B cell (primary cell): ENCODE data around the gene CHTF18.

Source experiments
- CTCF ChIP-seq: fragments of 200-600 bp; IDR thresholded peaks from one replicate; pipeline ENCODE4 v1.8.0; 2022; ENCODE audit warnings: antibody characterized with exemption, mild to moderate bottlenecking
- EZH2 ChIP-seq: IDR thresholded peaks from 2 replicates; pipeline ENCODE4 v1.6.1; 2012; ENCODE audit warnings: borderline replicate concordance, low read depth, mild to moderate bottlenecking, moderate library complexity, low read length; ENCODE audit not compliant: insufficient read depth, poor library complexity, severe bottlenecking

GRCh38 chr16:762595-763268, 25.7 kb upstream of the CHTF18 start:
- TF ChIP-seq CTCF, result no peak
- no peak for TF ChIP-seq EZH2
